NCI-H2081 treated with DMSO at 0.1 percent for 48 hours (cell line): ENCODE data around the gene NKIRAS2.

ENCODE experiments used
- DNase-seq: peaks from one replicate; lab custom pipeline; 2025; lab: John Stamatoyannopoulos, UW

Gene NKIRAS2

DNA sequence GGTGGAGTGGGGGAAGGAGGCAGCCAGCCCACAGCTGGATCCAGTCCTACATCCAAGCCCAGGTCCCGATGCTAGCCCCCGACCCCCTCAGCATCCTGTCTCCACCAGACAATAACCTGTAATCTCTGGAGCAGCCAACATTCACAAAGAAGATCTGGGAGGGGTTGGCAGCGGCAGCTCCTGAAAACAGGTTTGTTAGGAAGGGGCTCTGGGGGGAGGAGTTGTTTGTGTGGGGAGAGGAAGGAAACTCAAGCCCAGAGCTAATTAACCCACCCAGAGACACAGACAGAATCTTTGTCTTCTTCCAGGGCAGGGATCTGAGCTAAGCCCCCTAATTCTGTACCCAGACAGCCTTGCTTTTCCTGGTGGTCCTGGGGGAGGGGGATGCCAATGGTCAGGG lies 35.1 kb downstream of the NKIRAS2 start:
- DNase-seq: no peak

DNA sequence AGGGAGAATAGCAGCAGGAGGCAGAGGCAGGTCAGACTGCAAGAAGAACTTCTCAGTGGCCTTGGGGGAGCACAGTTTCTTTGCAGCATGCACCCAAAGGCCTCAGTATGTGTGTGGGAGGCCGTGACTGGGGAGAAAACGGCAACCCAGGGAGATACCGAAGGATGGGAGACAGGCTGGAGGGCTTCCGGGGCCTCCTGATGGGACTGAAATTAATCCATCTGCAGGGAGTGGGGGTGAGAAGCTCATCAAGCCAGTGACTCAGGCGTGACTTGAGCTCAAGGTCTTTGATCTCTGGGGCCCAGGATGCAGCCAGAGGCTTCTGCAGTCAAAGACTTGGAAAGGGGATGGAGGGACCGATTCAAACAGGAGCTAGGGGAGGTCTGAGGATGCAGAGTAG lies 35.6 kb downstream of the NKIRAS2 start:
- no peak for DNase-seq

DNA sequence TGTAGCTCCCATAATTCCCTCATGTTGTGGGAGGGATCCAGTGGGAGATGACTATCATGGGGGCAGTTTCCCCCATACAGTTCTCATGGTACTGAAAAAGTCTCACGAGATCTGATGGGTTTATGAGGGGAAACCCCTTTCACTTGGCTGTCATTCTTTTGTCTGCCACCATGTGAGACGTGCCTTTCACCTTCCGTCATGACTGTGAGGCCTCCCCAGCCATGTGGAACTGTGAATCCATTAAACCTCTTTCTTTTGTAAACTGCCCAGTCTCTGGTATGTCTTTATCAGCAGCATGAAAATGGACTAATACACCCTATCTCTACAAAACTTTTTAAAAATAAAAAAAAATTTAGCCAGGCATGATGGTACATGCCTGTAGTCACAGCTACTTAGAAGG lies 36.7 kb downstream of the NKIRAS2 start:
- no peak for DNase-seq

DNA sequence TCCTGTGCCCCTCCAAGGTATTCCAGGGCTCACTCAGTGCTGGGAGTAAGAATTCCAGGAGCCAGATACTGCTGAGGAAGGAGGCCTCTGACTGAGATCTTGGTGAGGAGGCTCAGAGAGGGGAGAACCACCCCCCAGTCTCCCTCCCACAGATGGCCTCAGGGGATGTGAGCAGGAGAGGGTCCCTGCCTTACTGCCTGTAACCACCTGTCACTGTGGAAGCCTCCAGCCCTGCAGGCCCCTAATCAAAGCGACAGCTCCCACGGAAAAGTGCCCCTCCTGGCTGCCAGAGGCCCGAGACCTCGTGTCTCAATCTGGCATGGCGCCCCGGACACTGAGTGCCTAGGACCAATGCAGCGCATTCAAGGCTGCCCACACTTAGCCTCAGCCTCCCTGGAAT lies 38.2 kb downstream of the NKIRAS2 start:
- DNase-seq: no peak

DNA sequence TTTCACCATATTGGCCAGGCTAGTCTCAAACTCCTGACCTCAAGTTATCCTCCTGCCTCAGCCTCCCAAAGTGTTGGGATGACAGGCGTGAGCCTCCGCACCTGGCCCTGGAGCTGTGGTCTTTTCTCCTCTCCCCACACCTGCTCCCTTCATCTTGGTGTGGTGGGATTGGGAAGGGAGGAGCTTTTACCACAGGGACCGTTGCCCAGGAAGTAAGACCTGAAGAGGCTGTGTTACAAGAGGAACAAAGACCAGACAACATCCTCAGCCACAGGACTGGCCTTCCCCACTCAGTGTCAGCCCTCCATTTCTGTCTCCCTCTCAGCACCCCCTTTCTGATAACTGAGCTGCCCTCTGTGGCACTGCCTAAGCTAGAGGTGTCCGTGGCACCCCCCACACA lies 39.9 kb downstream of the NKIRAS2 start:
- DNase-seq: no peak

DNA sequence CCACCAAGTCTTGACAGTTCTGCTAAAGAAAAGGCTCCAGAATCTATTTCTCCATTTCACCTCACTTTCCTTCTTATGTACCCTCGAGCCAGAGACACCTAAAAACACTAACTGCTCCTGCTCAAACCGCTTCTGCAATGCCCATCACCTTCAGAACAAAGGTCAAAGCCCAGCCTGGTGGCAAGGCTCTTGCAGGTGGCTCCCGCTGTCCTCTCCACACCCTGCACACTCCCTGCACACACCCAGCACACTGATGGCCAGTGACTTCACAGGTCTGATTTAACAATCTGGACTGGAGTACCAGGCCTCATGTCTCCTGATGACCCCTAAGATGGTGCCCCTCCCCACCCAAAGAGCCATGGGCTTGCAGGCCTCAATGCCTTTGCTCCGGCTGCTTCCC lies 40.3 kb downstream of the NKIRAS2 start:
- no peak for DNase-seq

DNA sequence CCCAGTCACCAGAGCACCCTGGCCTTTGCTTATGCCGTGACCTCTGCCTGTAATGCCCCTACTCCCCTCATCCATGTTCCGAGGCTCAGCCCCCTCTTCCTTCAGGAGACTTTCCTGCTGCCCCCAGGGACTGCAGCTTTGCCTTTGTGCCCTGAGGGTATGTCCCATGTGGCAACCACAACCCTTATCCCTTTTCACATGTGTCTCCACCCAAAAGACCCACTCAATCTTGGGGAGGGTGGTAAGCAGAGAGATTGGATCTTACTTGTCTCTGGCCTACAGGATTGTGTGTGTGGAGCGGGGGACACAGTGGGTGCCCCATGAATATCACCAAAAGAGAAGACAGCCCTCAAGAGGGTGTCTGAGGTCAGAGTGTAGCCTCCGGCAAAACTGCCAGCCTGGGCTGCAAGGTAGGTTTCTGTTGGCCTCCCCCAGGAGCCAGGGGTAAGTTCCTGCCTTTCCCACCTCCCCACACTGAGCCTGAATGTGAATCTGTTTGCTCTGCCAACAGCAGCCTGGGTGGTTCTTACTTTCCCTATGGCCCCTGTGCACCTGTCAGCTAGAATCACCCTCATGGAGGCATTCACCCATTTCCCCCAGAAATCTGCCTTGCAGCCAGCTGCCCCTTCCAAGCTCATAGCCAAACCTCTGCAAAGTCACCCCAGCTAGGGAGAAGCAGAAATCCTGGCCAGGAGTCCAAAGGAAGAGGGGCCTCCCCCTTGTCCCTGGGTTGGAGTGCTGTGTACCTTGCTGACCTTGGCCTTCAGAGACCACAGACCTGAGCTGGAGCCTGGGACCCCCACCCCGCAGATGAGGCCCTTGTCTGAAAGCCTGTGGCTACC lies 42.0 kb downstream of the NKIRAS2 start:
- DNase-seq: no peak

DNA sequence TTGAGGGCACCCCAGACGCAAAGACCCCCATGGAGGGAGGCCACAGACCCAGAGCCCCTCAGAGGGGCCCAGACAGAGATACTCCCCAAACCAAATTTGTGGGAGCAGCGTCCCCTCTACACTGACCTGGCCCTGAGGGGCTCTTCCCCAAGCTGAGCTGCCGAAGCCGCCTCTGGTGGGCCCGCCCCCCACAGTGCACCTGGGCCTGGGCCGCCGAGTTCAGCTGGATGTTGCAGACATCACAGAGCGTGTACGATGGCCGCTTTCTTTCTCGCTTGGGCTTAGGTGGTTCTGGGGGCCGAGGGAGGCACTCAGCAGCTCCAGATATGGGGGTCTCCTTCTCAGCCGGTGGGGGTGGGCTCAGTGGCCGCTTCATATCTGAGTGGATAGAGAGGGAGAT lies 42.8 kb downstream of the NKIRAS2 start:
- DNase-seq: no peak

DNA sequence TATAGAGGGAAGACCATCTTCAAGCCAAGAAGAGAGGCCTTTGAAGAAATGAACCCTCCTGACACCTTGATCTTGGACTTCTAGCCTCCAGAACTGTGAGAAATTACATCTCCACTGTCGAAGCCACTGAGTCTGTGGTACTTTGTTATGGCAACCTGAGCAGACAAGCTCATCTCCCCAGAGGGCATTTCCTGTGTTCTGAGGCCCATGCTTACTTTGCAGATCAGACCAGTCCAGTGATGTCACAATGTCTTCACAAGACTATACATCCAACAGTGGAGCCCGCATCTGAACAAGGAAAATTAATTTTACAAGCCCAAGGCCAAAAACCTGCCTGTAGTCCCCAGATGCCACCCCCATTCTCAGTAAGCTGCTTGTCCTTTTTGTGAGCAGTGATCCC lies 45.3 kb downstream of the NKIRAS2 start:
- DNase-seq: no peak

DNA sequence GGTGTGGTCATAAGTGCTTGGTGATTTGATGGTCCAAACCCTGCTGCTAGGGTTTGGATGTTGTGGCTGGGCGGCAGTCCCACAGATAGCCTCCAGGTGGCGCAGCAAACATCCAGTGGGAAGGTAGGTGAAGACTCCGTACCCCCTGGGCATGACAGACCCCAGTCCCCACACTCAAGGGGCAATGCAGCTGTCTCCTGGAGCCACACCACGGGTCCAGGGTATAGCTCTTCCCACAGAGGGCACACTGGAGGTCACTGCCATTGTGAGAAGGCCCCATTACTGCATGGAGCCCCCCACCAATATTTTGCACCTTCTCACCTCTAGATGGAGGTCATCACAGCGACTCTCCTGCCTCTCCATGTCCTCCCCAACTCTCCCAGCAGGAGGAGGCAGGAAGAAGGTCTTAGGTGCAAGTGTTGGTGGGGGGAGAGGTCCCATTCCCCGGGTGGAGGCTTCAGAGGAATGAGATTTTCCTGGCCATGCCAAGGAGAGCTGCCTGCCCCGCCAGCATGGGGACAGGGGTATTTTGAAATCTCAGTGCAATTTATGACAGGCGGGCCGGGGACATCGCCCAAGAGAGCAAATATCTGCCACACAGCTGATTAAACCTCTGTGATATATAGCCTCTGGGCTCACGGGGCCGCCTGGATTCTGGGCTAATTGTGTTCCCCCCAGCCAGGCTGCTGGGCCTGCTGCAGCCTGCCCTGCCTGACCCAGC lies 47.6 kb downstream of the NKIRAS2 start:
- DNase-seq: no peak

DNA sequence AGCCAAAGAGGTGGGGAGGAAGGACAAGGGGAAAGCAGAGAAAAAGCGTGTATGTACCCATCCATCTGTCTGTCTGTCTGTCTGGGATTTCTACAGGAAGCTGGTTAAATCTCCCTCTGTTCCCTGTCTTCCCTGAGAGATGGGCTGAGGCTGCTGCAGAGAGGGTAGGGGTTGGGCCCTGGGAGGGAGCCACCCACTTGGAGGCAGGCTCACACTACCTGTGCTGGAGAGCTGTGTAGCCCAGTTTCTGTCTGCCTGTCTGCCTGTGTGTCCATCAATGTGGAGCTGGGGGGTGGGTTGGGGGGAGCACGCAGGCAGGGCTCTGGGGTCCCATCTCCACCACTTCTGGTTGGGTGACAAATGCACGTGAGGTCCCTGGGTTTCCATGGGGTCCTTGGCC lies 49.1 kb downstream of the NKIRAS2 start:
- DNase-seq: no peak

DNA sequence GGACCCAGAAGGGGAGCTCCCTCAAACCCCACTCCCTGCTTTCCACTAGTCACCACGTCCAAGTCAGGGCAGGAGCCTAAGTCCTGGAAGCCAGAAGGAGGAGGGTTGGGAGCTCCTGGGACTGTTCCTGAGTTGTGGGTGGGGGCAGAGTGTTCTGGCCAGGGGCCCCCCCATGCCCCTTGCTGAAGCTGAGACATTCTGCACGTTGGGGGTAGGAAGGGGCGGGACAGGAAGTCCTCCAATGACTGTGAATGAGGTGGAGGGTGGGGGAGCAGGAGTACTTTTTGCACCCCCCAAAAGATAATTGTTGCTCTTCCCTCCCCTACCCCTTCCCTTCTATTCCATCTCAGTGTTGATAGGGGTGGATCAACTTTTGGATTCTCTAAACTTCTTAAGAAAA lies 51.9 kb downstream of the NKIRAS2 start:
- DNase-seq: no peak

DNA sequence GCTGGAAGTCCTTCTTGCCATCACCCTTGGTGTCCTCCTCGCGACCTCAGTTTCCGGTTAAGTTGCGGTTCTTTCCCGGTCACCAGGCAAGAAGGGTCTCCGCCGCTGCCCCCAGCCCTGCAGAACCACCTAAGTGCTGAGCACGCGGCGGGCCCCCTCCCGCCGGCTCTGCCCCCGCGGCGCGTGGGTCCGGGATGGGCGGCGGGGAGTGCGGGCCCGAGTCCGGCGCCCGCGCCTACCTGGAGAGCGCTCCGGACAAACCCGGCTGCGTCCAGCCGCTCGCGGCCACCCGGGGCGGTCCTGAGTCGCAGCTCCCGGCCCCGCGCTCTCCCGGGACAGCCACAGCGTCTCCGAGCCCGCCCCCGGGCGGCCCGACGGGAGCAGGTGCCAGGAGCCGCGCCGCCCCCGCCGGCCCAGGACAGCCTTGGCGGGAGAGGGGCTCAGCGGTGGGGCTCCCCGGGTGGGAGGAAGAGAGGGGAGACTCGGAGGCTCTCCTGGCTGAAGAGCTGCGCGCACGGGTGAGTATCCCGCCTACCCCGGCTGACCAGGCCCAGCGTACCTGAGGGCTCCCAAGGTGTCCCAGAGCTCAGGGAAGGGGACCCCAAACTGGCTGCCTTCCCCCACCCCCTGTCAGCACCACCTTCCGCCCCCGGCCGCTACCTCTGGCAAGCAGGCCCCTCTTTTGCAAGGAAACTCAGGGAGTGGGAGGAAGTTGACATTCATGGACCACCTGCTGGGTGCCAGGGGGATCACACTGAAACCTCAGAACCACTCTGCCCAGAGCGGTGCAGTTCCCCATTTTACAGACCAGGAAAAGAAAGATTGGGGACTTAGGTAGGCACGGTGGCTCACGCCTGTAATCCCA lies 52.7 kb downstream of the NKIRAS2 start:
- DNase-seq: no peak
